SH-SY5Y (cell line): Measurements from ENCODE around the gene KRT84.

Experiments used
- GATA2 ChIP-seq: IDR thresholded peaks from 2 replicates; pipeline ENCODE4 v1.6.1; 2011; ENCODE audit warnings: mild to moderate bottlenecking, low read depth, low read length
- GATA3 ChIP-seq: IDR thresholded peaks from 2 replicates; pipeline ENCODE4 v1.6.1; 2011; ENCODE audit warnings: low read depth, mild to moderate bottlenecking, low read length, moderate library complexity

GRCh38 chr12:52413782-52414345 lies 28.4 kb upstream of the KRT84 start:
- no peak for TF ChIP-seq GATA3
- TF ChIP-seq GATA2 = no peak
